NCI-H510A (cell line): ENCODE data around the gene MRPS24.
"Not testable (repeated sequence)": the region's sequence is repeated elsewhere in the genome, so short reads cannot be mapped to it uniquely, and the experiment has no call there.

Experiments used
- DNase-seq: peaks from one replicate; lab custom pipeline; 2025; lab: John Stamatoyannopoulos, UW

The MRPS24 gene

DNA sequence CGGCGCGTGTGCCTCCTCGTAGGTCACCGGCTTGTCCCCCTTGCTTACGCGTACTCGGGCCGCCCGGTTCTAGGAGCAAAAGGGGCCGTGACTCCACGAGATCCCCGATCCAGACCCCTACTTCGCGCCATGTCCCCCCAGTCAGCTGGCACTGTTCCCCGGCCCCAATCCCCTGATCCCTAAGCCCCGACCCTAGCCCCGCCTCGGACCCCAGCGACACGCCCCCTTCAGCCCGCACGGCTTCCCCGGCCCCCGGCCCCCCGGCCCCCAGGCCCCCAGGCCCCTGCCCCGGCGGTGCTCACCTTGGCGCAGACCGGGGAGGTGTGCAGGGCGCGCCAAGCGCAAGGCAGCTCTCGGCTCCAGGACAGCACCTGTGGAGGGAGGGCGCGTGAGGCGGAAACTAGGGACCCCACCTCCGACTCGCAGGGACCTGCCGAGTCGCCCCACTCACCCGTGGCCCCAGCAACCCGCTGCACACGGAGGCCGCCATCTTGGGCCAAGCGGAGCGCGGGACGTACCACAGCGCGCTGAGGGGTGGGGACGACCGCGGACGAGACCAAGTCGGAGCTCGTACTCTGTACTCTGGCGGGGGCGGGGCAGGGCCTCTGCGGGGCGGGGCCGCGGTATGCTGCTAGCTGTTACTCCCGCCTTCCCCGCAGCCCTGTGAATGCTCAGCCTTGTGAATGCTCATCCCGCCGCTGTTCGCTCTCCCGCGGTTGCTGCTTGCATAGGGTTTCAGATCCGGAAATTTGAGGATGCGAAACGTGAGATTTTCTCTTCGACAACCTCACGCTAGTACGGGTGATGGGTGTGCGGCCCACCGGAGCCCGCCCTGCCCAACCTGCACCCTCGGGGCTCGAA is at the start of gene MRPS24:
TSS of gene MRPS24 (minus strand) at position 512 of the 861 bp plus-strand sequence. CDS start at position 490, 22 bp downstream.
- DNase-seq, result peak; percentile 91

- no peak for DNase-seq
Observed at GRCh38 chr7:43915907-43916306, 46.6 kb upstream of the MRPS24 start.

DNA sequence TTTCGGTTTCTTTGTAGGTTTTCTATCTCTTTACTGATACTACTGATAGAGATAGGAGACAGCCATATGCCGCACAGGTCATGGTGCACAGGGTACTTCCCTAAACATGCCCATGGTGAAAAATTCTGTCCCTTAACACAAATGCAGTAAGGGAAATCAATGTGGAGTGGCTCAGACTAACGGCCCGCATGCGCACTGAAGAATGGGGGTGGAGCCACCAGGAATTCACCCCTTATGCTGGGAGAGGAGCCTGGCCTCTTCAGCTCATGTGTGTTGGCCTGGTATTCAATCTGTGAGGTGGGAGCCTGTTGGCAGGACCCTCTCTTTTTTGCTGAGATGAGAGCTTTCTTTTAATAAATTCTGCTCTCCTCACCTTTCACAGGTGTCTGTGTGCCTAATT is 45.5 kb upstream of the MRPS24 start:
- DNase-seq, result no peak

DNA sequence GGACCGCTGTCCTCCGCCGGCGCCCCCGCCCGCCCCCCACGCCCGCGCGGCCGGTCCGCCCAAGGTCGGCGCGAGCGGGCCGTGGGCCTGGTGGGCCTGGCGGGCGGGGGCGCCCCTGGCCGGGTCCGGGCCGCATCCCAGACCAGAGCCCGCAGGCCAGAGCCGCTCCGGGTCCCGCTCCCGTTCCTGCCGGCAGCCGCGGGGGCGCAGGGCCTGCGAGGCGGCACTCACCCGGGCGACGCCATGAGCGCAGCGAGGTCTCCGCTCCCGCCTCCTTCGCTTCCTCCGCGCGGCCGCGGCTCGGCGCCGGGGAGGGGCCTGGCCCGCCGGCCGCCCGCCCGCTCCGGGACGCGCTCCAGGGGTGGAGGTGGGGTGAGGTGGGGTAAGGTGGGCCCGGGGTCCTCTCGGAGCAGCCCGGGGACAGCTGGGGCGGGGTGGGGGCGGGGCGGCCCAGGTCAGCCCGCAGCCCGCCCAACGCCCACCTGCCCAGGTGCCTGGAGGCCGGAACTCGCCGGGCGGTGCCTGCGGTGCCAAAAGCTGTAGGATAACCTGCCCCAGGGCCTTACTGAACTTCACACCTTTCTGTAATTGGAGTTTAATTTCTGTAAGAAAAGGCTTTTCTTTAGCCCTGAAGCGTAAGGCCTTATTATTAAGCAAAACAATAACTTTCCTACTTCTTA is 37.2 kb upstream of the MRPS24 start, which contains the start of gene URGCP:
TSS of gene URGCP (minus strand) at position 266 of the 680 bp plus-strand sequence. CDS start at position 245, 21 bp downstream.
- peak; percentile 41 for DNase-seq

DNA sequence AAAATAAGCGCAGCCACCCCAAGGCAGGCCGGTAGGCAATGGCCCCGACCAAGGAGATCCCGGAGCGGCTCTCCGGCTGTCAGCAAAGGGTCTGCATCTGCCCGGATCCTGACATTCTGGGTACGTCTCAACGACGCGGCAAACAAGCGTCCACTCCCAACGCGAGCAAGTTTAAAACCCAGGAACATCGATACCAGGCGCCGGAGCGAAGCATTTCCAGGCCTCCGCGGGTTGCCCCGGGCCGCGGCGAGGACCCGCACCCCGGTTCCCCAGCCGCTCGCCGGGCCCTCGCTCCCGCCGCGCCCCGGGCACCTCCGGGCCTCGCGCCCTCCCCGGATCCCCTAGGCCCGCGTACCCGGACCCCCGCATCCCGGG is 36.6 kb upstream of the MRPS24 start:
- DNase-seq, result peak; percentile 14

DNA sequence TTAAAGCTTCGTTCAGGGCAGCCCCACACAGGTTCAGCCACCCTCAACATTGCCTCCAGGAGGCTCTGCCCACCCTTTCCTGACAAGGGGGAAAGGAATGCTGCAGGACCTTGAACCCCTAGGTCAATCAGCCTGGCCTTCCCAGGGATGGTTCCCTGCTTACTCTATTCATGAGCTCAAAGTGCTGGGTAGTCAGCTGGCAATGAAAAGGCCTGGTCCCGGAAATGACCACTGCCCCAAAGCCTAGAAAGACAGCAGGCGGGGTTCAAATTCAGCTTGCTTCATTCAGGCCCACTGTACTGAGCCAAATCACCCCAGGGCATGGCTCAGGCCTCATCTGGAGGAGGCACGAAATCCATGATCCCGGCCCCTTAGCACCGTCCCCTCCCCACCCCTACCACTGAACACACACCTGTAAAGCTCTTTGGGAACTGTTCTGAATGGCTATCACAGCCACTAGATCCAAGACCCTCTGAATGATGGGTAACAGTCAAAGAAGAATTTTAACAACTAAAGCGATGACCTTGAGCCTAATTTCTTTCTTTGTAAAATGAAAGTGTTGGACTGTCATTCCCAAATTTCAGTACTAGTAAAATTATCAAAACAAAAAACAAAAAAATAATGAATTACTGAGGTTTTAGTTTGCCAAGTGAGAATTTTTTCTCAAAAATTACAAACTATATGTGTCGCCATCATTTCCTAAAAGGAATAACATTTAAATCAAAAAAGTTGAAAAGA is 36.1 kb upstream of the MRPS24 start:
- DNase-seq, result no peak

DNA sequence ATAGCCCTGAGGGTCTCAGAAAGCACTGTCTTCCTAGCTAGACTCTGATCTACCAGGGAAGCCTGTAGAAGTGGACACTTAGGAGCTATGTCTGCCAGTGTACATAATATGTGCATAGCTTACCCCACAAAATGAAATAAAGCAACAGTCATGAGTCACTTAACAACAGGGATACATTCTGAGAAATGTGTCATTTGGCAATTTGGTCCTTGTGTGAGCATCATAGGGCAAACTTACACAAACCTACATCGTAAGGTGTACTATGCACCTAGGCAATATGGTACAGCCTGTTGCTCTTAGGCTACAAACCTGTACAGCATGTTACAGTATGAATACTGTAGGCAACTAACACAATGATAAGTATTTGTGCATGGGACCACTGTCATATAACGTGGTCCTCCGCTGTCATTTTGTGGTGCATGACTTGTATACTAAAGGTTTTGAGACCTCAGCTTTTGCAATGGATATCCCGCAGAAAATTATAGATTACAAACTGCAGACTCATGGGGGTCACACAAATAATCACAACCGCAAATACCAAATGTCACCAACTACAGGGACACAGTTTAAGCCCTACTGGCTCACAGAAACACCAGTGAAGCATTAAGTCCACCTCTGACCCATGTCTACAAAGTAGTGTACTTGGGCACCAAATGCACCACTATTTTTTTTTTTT is 35.4 kb upstream of the MRPS24 start:
- DNase-seq, result no peak

DNA sequence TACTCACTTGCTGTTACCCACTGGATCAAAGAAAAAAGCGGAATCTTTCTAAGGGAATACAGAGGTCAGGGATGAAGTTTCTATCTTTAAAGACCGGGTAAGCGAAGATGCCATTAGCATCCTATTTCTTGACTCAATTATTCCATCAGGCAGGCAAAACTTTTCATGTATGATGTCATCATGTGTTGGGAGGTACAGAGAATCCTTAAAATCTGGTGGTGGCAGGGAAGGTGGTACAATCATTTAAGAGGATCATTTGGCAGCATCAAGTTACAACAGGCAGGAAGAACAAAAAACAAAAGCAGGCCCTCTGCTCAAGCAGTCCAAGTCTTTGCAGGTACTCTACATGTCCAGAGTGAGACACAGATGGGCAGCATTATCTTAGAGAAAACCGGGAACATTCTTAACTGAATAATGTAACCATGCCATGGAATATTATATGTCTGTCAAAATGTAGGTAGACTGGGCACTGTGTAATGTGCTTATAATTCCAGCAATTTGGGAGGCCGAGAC is 33.3 kb upstream of the MRPS24 start:
- DNase-seq, result no peak

- not testable (repeated sequence) for DNase-seq
Observed at GRCh38 chr7:43898571-43898970, 29.3 kb upstream of the MRPS24 start.

DNA sequence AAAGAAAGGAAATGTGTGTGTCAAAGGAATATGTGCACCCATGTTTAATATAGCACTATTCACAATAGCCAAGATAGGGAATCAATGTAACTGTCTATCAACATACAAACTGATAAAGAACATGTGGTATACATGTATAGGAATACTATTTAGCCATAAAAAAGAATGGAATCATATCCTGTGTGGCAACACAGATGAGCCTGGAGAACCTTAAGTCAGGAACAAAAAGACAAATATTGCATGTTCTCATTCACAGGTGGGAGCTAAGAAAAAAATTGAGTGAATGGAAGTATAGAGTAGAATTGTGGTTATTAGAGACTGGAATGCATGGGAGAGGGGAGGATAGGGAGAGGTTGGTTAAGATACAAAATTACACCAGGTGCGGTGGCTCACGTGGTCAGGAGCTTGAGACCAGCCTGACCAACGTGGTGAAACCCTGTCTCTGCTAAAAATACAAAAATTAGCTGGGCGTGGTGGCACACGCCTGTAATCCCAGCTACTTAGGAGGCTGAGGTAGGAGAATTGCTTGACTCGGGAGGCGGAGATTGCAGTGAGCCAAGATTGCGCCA is 26.6 kb upstream of the MRPS24 start:
- no peak for DNase-seq

DNA sequence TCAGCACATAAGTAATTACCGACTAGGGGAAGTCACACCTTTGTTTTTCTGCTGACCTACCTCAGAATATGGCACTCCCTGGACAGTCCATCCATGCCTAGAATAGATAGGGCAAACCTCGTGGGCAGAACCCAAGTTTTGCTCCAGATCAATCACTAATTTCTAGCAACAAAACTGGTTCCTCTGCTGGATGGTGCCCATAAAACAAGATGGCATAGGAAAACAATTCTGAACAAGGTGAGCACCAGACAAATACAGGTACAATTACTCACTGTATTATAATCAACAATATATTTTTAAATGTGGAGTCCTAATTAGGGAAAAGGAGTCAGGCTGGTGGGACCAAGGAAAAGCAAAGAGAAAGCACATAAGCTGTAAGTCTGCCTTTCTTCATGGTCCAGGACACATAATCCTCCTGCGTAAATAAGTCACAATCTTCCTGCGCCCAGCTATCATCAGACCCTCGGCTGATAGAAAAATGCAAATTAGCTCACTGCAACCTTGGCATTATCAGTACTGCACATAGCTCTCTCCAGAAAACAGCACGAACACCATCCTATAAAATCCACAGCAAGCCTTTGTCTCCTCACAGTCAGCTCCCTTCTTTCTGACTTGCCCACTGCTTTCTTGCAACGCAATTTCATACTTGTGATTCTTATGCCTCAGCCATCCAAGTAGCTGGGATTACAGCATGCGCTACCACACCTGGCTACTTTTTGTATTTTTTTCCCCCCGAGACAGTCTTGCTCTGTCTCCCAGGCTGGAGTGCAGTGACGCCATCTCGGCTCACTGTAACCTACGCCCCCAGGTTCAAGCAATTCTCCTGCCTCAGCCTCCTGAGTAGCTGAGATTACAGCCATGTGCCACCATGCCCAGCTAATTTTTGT is 22.0 kb upstream of the MRPS24 start:
- DNase-seq, result no peak

GRCh38 chr7:43890468-43890867 is 21.2 kb upstream of the MRPS24 start:
- DNase-seq, result no peak

DNA sequence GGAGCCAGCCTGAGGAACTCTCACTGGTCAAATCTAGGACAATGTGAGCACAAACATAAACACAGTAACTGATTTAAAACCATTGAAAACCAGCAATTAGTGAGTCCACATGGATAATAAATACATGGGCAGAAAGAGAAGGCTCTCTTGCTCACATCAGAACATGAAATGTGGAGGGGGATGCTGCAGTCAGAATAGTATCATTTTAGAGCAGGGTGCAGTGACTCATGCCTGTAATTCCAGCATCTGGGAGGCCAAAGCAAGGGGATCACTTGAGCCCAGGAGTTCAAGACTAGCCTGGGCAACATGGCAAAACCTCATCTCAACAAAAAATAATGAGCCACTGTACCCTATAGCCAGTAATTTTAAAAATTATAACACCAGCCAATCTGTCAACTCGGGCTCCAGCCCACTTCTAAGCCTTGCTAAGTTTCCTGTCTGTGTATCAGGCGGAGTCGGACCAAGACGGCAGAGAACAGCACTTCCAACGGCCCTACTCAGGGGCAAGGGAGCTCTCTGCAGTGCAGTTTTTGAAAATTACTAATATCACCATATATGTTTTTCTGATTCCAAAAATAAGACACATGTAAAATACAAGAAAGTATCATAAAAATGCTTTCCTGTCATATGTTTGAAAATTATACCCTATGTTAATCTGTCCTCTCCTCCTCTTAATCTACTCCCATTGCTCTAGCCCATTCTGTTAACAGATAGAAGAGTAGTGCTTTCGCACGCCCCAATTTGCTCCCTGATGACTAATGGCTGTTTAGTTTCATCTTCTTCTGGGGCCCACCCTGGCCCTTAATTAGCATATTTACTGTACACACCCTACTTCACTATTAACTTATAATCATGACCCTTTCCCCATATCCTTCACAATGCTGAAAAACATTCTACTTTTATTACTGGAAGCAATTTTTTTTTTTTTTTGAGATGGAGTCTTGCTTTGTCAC is 20.0 kb upstream of the MRPS24 start:
- DNase-seq, result no peak

DNA sequence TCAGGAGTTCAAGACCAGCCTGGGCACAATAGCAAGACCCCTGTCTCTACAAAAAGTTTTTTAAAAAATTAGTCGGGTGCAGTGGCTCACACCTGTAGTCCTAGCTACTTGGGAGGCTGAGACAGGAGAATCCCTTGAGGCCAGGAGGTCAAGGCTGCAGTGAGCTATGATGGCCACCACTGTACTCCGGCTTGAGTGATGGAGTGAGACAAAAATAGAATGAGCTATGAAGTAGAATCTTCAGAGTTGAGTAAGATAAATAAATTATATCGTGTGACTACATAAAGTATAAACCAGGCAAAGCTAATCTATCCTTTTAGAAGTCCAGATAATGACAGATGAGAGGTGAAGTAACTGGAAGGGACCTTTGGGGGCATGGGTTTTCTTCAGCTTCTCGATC is 15.3 kb upstream of the MRPS24 start:
- no peak for DNase-seq

DNA sequence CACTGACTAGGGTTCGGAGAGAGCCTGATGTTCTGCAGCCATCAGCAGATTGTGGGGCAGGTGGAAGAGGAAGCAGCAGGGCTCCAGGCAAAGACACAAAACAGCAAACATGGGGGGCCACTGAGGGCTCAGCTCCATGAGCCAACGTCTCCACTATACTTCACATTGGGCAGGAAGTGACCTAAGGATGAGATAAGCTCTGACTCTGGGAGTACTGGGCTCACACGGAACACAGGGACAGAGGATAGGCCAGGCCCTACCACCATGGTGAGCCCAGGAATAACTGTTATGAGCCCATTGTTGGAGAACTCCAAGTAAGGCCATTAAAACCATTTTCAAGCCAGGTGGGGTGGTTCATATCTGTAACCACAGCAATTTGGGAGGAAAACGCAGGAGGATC is 14.9 kb upstream of the MRPS24 start:
- no peak for DNase-seq

DNA sequence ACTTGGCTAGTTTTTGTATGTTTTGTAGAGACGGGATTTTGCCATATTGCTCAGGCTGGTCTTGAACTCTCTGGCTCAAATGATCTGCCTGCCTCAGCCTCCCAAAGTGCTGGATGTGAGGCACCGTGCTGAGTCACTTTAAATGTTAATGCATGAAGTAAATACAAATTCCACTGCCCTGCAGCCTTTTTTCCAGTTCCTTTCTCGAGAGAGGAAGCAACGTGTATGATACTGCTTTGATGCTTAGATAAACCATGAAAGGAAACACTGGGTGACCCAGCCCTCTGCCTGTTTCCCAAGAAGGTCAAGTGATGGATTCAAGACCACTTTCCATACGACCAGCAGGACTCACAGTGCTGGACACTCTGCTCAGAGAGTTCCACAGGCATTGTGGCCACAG is 11.3 kb upstream of the MRPS24 start:
- no peak for DNase-seq

DNA sequence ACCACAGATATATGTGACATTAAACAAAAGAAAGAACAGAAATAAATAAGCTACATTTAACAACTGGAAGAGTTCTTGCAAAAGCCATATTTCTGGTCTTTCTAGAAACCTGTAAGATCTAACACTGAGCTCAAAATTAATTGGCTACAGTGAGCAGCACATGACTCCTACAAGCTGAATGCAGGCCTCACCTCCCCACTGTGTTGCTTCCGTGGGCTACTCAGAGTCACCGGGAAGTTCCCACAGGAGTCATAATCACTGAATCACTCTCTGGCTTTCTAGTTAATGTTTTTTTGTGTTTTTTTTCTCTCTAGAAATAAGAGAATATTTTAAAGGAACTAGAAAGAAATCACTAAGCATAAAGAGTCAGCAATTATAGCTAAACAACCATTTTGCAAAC is 10.2 kb upstream of the MRPS24 start:
- DNase-seq, result no peak

DNA sequence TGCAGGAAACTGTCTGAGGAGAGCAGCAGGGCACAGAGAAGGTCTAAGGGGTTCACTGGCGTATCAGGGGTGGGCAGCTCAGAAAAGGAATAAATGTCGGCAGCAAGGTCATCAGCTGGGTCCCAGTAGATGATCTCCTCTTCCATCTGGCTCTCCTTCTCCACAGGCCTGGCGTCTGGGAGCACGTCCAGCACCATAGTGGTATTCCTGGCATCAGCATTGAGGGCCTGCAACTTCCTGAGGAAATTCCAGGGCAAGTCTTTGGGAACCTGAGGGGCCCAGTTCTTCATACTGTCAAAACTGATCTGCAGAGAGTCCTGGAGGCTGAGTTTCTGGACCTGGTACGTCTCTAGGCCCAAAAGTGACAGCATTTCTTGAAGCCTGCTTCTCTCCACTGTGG is 9.6 kb upstream of the MRPS24 start:
- no peak for DNase-seq
